KOPT-K1 (cell line): ENCODE results near the gene GPR141.

Source experiments
- H3K27ac ChIP-seq: fragments of 200-600 bp; sonication (generic); 2 replicates; pipeline ENCODE4 v1.5.1; 2016; ENCODE audit warnings: antibody characterized with exemption, mild to moderate bottlenecking, low read depth, low read length; ENCODE audit not compliant: poor library complexity, severe bottlenecking
- H3K36me3 ChIP-seq: fragments of 200-600 bp; sonication (generic); 2 replicates; pipeline ENCODE4 v1.5.1; 2017; ENCODE audit warnings: antibody characterized with exemption, mild to moderate bottlenecking, low read length, moderate library complexity; ENCODE audit not compliant: insufficient read depth
- H3K9me3 ChIP-seq: fragments of 200-600 bp; sonication (generic); 2 replicates; pipeline ENCODE4 v1.5.1; 2017; ENCODE audit warnings: antibody characterized with exemption, low read length, mild to moderate bottlenecking; ENCODE audit not compliant: insufficient read depth, poor library complexity, severe bottlenecking

The GPR141 gene, protein sequence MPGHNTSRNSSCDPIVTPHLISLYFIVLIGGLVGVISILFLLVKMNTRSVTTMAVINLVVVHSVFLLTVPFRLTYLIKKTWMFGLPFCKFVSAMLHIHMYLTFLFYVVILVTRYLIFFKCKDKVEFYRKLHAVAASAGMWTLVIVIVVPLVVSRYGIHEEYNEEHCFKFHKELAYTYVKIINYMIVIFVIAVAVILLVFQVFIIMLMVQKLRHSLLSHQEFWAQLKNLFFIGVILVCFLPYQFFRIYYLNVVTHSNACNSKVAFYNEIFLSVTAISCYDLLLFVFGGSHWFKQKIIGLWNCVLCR

DNA sequence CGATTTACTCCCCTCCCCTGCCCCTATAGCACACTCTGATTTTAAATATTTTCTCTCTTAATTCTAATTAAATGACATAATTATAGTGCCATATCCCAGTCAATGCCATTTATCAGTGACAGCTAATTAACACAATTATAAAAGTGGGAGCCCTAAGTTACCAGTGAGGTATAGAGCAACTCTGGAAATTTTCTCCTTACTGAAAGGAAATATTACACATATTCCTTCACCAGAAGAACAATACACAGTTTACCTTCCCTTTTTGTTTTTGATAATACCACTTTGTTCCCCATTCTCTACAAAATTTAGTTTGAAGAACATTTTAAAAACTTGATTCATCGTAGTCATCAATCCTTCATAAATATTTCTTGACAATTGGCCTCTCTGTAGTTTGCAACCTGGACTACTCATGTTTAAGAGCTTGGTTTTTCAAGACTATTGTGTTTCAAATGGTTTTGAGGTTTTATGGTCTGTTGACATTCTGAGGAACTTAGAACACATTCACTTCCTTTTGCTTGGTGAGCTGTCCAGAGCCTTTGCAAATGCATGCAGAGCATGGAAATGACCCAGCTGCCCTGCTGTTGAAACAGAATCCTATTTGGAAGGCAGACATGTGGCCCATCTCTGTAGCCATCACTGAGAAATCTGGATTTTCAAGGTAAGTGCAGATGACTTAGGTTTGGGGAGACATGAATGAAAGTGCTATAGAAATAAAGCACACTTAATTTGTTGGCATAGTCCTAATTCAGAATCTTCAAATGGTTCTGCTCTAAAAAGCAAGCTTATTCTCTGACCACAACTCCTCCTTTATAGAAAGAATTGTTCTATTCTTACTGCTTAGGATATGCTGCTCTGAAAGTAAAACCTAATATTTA lies at the start of gene GPR141:
Gene GPR141 (plus strand): TSS at position 521 of the 875 bp plus-strand sequence. CDS start 56,628 bp downstream, outside the sequence.
- no peaks in the 10 kb centered on the region for H3K36me3 ChIP-seq
- no peaks in the 10 kb centered on the region for H3K9me3 ChIP-seq
- no peak within 1 kb of the TSS for H3K27ac ChIP-seq

DNA sequence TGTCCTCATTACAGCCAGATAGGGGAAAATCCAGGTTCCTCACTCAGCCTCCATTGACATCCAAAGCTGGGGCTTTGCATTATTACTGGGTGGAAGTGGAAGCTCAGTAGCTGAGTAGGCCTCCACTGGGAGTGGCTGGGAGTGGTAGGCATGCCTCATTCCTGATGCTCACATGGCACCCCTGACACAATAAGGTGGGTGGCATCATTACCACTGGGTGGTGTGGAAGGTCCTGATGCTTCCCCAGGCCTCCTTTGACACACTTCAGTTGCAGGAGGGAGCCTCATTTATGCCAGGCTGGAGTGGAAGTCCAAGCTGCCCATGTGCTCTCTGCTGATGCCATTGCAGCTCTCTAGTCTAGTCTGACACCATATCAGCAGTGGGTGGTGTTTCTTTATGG lies 48.2 kb upstream of the GPR141 start:
- H3K9me3 ChIP-seq: no peaks in the 10 kb centered on the region
- no peak overlapping the region for H3K27ac ChIP-seq
- no peaks in the 10 kb centered on the region for H3K36me3 ChIP-seq

DNA sequence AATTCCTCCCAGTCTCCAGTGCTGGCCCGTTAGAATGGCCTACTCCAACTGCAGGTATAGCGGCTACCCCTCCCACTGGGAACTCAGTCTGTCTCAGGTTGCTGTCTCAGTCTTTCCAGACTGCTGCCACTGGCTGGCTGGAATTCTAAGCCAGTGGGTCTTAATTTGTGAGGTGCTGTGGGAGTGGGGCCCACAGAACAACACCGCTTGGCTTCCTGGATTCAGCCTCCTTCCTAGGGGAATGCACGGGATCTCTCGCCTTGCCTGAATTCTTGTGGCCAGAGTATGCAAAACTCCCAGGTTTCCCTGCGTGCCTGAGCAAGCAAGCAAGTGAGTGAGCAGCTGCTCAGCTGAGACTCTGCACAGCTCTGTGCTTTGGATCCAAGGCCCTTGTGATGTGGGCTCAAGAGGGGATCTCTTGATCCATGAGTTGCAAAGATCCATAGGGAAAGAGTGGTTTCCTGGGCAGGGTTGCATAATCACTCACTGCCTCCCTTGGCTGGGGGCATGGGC lies 41.5 kb upstream of the GPR141 start:
- no peaks in the 10 kb centered on the region for H3K36me3 ChIP-seq
- no peak overlapping the region for H3K27ac ChIP-seq
- no peaks in the 10 kb centered on the region for H3K9me3 ChIP-seq

DNA sequence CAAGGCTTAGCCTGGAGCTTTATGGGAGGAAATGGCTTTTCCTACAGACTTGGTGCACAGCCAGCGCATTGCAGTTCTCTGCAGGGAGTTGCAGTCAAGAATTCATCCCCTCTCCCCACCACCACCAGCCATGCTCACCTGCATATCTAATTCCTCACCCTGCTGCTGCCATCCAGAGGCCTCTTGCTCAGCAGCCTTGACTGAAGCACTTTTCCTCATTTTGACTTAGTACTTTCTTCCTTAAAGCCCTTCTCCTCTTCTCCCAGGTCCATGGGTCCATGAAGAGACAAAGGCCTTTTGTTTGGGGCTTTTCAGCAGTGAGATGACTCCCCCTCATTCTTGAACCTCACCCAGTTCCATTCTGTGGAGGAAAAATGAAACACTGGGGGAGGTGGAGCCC lies 39.7 kb upstream of the GPR141 start:
- no peaks in the 10 kb centered on the region for H3K9me3 ChIP-seq
- no peak overlapping the region for H3K27ac ChIP-seq
- no peaks in the 10 kb centered on the region for H3K36me3 ChIP-seq

DNA sequence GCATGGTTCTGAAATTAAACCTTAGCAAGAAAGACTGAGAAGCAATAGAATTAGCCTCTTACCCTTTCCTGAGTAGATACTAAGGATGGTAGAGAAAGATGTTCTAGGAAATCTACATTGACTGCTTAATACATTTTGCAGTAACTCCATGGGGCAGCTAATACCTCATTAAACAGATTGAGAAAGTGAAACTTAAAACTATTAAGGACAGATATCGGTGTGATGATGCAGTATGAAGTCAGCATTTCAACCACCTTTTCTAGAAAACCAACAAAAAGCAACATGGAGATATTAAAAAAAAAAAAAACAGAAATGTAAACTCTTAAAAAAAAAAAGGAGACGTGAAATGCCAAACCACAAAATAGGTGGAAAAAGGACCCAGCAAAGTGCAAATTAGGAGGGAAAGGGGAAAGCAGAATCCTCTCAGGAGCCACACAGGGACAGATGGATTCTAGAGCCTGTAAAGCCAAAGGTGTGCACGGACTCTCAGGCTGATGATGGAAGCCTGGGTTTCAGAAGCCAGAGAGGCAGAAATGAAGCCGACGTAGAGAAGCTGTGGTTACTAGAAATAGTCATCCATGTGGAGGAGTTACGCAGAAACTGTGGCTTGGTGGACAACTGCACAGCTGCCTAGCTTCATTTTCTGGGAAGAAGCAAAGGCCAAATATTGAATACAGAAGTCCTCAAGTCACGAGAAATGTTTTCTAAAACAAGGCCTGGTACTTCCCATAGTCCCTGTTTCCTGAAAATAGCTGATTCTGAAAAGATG lies 38.1 kb upstream of the GPR141 start:
- Histone ChIP-seq H3K9me3 (no peaks in the 10 kb centered on the region), H3K27ac (no peak overlapping the region), H3K36me3 (no peaks in the 10 kb centered on the region)

DNA sequence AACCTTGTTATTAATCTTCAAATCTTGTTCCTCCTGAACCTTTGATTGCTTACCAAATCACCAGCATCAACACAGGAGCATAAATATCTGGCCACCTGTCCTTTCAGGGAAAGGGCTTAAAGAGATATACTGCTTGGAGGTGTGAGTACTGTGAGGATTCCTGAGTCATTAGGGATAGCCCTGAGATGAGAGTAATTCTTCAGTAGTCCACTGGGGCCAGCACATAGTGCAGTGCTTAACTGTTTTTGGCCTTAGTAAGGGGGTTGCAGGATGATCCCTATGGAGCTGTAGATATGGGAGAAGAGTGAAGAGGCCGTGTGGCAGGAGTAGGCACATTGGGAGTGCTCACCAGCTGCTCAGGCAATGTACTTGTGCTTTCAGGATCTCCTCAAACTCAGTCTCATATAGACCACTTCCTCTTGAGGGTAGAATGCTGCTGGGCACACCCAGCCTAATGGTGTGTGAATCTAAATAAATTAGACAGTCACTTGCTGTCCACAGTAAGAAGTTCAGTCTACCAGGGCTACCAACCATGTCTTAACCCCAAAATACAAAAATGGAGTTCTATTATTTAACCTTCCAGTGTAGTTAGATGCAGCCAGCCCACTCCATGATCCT lies 26.5 kb upstream of the GPR141 start:
- no peaks in the 10 kb centered on the region for H3K9me3 ChIP-seq
- no peaks in the 10 kb centered on the region for H3K36me3 ChIP-seq
- no peak overlapping the region for H3K27ac ChIP-seq

DNA sequence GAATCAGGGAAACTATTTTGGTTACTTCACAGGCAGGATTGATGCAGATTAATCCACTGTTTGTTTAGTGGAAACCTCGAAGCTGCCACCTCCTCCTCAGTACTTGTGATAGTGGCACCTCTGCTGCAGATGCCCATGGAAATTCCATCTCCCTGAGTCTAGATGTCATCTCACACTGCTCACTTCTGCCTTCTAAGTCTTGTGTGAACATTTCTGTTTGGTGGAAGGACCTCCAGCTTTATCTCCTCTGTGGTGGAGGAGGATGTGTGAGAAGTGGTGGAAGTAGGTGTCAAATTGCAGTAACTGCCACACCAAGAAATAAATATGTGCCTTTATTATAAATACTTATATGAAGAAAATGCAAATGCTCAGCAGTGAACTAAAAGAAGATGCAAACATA lies 25.8 kb upstream of the GPR141 start:
- no peaks in the 10 kb centered on the region for H3K36me3 ChIP-seq
- H3K9me3 ChIP-seq: no peaks in the 10 kb centered on the region
- H3K27ac ChIP-seq: no peak overlapping the region

DNA sequence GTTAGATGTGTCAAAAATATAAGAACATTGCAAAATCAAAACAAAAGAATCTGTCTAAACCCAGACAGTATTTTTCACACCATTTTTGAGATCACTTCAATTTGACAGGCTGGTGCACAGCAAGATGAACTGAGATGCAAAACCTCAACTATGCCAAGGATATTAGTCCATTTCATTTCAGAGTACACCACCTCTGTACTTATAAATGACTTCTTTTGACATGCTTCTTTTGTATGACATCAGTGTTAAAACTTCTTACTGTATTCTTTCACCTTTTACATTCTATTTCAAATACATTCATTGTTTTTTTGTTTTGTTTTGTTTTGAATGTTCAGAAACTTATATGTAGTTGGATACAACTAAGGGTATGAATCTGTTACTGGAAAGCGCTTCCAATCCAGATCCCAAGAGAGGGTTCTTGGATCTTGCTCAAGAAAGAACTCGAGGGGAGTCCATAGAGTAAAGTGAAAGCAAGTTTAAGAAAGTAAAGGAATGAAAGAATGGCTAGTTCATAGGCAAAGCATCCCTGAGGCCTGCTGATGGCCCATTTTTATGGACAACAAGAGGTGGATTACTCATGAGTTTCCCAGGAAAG lies 23.5 kb upstream of the GPR141 start:
- no peak overlapping the region for H3K27ac ChIP-seq
- H3K9me3 ChIP-seq: no peaks in the 10 kb centered on the region
- no peaks in the 10 kb centered on the region for H3K36me3 ChIP-seq

DNA sequence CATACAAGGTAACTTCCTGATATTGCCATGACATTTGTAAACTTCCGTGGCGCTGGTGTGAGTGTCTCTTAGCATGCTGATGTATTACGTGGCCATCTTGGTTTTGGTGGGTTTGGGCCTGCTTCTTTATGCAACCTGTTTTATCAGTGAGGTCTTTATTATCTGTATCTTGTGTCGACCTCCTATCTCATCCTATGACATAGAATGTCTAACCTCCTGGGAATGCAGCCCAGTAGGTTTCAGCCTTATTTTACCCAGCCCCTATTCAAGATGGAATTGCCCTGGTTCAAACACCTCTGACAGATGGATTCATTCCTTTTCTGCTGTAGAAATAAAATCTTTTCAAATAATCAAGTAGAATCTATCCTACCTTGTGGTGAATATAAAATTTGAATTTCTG lies 23.0 kb upstream of the GPR141 start:
- no peak overlapping the region for H3K27ac ChIP-seq
- H3K36me3 ChIP-seq: no peaks in the 10 kb centered on the region
- H3K9me3 ChIP-seq: no peaks in the 10 kb centered on the region

DNA sequence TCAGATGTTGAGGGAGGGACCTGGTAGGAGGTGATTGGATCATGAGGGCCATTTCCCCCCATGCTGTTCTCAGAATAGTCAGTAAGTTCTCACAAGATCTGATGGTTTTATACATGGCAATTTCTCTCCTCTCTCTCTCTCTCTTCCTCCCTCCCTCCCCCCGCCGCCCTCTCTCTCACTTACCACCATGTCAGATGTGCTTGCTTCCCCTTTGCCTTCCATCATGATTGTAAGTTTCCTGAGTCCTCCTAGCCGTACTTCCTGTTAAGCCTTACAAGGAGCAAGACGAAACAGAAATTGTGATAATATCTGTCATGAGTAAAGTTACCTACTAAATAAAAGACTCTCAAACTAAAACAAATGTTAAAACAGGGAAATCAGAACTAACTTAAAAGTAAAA lies 19.9 kb upstream of the GPR141 start:
- H3K36me3 ChIP-seq: no peaks in the 10 kb centered on the region
- H3K9me3 ChIP-seq: no peaks in the 10 kb centered on the region
- no peak overlapping the region for H3K27ac ChIP-seq

DNA sequence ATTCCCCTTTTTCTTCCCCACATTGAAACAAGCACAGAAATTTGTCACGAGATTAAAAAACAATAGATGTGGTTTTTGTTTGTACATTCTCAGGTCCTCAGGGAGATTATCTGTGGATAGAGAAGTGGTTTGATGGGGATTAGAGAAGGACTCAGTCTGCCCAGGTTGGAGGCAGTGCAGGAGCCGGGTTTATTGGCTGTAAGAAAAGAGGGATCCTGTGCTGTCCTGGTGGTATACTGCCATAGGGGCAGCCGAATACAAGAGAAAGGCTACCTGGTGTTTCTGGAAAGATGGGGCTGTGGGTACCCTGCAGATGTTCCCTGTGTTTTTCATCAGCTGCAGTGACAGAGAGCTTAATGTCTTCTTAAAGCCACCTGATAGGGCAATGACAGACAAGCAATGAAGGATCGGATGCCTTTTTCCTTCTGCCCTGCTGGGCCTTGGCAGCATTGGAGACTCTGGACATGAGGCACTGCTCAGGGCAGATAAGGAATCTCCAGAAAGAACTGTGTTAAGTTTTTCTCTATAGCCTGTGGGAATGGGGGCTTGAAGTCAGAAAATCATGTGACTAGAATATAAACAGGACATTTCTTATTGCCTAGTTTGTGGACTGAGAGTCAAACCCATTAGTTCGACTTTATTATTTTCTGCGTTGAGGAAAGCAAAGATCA lies 18.1 kb upstream of the GPR141 start:
- no peaks in the 10 kb centered on the region for H3K36me3 ChIP-seq
- H3K27ac ChIP-seq: no peak overlapping the region
- H3K9me3 ChIP-seq: no peaks in the 10 kb centered on the region

DNA sequence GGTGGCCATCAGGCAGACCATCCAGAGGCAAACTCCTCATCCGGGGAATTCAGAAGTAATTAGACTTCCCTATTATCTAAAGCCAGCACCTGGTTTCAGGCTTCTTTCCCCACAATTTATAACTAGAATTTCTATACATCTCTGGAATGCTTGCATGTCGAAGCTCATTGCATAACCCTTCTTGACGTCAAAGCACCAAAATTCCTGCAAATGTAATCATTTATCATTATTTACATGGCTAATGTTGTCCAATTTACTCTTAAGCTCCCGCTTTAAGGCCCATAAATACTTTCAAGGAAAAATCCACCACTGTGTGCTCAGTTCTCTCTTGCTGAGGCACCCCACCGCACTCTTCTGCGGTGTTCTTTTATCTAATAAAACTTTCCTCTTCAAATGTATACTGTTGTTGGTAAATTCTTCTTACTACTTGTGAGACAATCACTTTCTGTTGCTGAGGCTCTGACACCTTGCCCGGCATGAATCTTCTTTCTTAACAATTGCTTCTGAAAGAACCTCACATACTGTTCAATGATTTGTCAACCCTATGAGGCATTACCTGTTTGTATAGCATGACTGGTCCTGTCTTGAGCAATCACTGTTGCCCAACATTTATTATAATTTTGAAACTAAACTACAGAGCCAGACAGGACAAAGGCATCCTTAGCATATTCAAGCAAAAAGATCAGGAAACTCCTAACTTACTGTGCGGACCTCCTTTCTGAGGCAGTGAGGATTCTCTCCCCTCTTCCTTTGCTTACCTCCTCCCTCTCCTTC lies 17.4 kb upstream of the GPR141 start:
- Histone ChIP-seq H3K9me3 (no peaks in the 10 kb centered on the region), H3K36me3 (no peaks in the 10 kb centered on the region), H3K27ac (no peak overlapping the region)

DNA sequence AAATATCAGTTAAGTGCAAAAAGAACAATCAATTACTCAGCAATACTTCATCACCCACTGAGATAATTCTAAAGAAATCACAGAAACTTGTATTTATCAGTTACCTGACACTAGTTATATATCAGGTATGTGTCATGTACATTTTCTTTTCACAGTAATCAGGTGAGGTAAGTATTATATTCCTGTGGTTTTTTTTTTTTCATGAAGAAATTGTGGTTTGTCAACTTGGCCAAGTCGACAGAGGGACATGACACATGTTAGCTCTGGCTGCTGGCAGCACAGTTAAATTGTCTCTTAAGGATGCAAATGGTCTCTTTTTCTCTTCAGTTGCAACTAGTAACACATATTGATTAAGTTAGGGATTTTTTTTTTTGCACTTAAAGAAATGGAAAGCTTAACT lies 13.7 kb upstream of the GPR141 start:
- no peaks in the 10 kb centered on the region for H3K9me3 ChIP-seq
- no peak overlapping the region for H3K27ac ChIP-seq
- H3K36me3 ChIP-seq: no peaks in the 10 kb centered on the region
